ENCODE results near the gene GRHL1. TPM values are rescaled to one million over a fixed set of nuclear protein-coding genes. Genes with fewer than 3 reads are reported as not detected.

GRHL1 gene
- total RNA-seq, 2 experiments from 2014 or later: 0.69 to 0.79 TPM

DNA sequence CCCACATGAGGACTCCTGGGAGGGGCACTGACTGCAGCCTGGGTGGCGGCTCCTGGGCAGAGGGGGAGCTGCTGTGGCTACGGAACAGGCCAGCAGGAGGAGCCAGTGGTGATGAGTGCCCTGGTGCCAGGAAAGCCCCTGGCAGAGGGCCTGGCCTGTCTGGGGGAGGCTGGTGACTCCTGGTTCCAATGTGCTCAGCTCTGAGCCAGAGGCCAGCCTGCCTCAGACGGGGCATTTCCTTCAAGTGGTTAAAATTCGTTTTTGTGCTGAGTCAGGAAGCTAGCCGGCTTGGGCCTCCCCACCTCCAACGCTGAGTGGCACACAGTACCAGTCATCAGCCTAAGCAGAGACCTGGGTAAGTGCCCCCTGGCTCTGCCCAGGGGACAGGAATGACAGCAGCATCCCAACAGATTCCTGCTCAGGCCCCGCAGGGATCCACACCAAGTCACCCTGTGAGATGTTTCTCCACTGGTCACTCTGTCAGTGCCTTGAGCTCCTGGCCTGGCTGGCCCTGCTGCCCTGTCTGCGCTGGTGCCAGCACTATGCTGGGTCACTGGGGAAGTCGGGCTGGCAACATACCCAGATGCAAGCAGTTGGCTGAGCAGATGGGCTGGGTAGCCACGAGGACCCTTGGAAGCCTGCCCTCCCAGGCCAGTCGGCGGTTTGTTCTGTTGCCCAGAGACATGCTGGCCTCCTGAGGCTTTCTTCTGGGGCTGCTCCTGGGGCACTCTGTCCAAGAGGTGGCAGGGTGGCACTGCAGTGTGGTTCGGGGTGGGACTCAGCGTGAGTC is 84.8 kb downstream of the GRHL1 start:
- H3K27me3 Mint-ChIP-seq (ENCODE audit: low read depth): no peaks in the 10 kb centered on the region
- no peaks in the 10 kb centered on the region for H3K36me3 Mint-ChIP-seq (ENCODE audit: low read depth)
- CTCF ChIA-PET: interaction anchor here (0.6 to 2.0 kb wide), 6 partner anchors 9 to 244 kb away, joined by 4 to 12 read pairs (median 7); no protein-coding TSS in a partner anchor
- peak; percentile 61 for DNase-seq
- intact Hi-C loops (cut with micrococcal nuclease): no loop called here
- no peaks in the 10 kb centered on the region for H3K9me3 Mint-ChIP-seq
- H3K4me3 Mint-ChIP-seq: no peak overlapping the region
- no peak overlapping the region for H3K27ac Mint-ChIP-seq
- H3K4me1 Mint-ChIP-seq (ENCODE audit: low read depth): no peaks in the 10 kb centered on the region

DNA sequence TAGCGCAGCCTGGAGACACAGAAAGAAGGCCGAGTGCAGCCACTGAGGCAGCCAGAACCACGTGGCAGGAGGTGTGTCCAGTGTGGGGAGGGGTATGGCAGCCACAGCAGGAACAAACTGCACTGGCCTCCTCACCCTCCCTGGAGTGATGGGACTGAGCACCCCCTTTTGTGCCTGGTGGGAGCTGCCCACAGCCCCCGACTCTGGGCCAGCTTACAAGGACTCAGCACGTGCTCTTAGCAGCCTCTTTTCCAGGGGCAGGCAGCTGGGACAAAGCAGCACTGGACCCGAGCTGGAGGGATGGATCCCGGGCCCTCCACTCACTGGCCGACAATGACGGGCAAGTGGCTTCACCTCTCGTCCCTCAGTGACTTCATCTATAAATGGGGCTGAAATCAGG is 86.6 kb downstream of the GRHL1 start:
- no peak overlapping the region for H3K27ac Mint-ChIP-seq
- no peaks in the 10 kb centered on the region for H3K36me3 Mint-ChIP-seq (ENCODE audit: low read depth)
- intact Hi-C loops (cut with micrococcal nuclease): no loop called here
- DNase-seq: no peak
- CTCF ChIA-PET: interaction anchor here (0.6 to 1.0 kb wide), 2 partner anchors 10 to 53 kb away, joined by 3 read pairs; no protein-coding TSS in a partner anchor
- no peak overlapping the region for H3K4me3 Mint-ChIP-seq
- no peaks in the 10 kb centered on the region for H3K9me3 Mint-ChIP-seq
- peaks cover 3% of the 10 kb centered on the region for H3K27me3 Mint-ChIP-seq (ENCODE audit: low read depth)
- H3K4me1 Mint-ChIP-seq (ENCODE audit: low read depth): peaks cover 6% of the 10 kb centered on the region

DNA sequence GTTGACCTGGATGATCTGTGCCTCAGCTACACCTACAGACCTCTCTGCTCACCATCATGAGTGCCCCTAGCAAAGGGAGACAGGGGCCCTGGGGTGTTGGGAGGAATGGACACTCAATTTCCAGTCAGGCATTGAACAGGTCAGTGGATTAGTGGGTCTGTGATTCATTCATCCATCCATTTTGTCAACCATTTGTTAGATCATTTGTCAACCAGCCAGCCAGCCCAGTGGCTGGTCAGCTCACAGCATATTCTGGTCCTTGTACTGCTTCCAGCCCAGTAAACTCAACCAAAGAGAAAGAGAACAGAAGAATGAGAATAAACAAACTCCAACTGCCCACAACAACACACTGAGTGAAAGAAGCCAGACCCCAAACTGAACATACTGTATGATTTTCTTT is 87.2 kb downstream of the GRHL1 start:
- no peak for DNase-seq
- CTCF ChIA-PET: interaction anchor here (0.6 to 0.8 kb wide), 2 partner anchors 10 to 14 kb away, joined by 3 to 4 read pairs; no protein-coding TSS in a partner anchor
- intact Hi-C loops (cut with micrococcal nuclease): no loop called here
- no peaks in the 10 kb centered on the region for H3K9me3 Mint-ChIP-seq
- H3K4me1 Mint-ChIP-seq (ENCODE audit: low read depth): peaks cover 6% of the 10 kb centered on the region
- H3K4me3 Mint-ChIP-seq: no peak overlapping the region
- H3K27me3 Mint-ChIP-seq (ENCODE audit: low read depth): peaks cover 3% of the 10 kb centered on the region
- no peak overlapping the region for H3K27ac Mint-ChIP-seq
- no peaks in the 10 kb centered on the region for H3K36me3 Mint-ChIP-seq (ENCODE audit: low read depth)

DNA sequence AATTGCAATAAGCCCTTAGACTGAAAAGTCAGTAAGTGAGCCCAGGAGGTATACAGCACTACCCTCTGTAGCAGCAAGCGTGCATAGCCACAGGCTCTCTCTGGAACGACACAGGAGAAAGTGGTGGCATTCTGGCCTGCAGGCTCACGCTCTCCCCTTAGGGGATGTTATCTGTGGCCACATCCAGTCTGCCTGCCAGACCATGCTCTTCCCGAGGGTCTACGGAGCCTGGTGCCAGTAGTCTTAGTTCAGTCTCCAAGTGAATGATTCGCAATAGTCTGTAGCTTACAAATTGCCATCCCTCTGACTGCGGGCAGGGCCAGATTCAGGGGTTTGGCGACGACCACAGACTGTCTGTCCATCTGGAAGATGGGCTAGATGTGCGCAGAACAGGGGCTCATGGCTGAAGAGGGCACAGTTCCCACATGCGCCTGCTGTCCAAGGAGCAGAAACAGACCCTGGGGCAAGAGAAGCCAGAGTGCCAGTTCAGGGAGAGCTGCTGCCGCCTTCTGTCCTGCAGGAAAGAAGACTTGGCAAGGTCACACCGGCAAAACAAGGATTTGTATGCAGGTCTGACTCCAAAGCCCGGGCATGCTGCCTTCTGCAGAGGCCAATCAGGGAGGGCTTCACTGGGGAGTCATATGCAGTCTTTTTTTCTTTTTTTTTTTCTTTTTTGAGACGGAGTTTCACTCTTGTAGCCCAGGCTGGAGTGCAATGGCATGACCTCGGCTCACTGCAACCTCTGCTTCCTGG is 88.3 kb downstream of the GRHL1 start:
- Mint-ChIP-seq H3K27ac (no peak overlapping the region), H3K4me3 (no peak overlapping the region)
- DNase-seq: no peak

DNA sequence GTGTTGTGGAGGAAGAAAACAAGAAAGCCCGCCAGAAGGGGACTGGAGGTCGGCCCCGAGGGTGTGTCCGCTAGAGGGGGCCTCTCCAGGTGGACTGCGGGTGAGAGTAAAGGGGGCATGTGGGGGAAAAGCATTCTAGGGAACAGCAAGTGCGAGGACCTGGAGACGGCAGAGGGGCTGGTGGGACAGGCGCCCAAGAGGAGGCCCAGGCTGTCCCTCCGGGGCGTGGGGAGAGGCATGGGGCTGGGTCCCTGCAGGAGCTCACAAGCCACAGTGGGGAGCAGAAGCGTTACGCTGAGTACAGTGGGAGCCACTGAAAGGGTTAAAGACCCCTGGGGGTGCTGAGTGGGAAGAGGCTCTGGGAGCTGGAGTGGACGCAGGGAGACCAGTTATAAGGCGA is 90.2 kb downstream of the GRHL1 start:
- peaks cover 15% of the 10 kb centered on the region for H3K4me1 Mint-ChIP-seq (ENCODE audit: low read depth)
- DNase-seq: no peak
- H3K9me3 Mint-ChIP-seq: no peaks in the 10 kb centered on the region
- H3K4me3 Mint-ChIP-seq: no peak overlapping the region
- CTCF ChIA-PET: interaction anchor here (1.3 to 1.6 kb wide), 2 partner anchors 12 to 57 kb away, joined by 3 to 8 read pairs; no protein-coding TSS in a partner anchor
- no peak overlapping the region for H3K27ac Mint-ChIP-seq
- no peaks in the 10 kb centered on the region for H3K36me3 Mint-ChIP-seq (ENCODE audit: low read depth)
- H3K27me3 Mint-ChIP-seq (ENCODE audit: low read depth): peaks cover 3% of the 10 kb centered on the region
- intact Hi-C loops (cut with micrococcal nuclease): no loop called here

More for the DNA sequence above, 88.3 kb downstream of the GRHL1 start:
- peaks cover 3% of the 10 kb centered on the region for H3K27me3 Mint-ChIP-seq (ENCODE audit: low read depth)
- no peaks in the 10 kb centered on the region for H3K9me3 Mint-ChIP-seq
- CTCF ChIA-PET: interaction anchor here (0.6 kb wide), 1 partner anchor 585 kb away, joined by 3 read pairs; no protein-coding TSS in a partner anchor
- intact Hi-C loops (cut with micrococcal nuclease): no loop called here
- no peaks in the 10 kb centered on the region for H3K36me3 Mint-ChIP-seq (ENCODE audit: low read depth)
- H3K4me1 Mint-ChIP-seq (ENCODE audit: low read depth): peaks cover 12% of the 10 kb centered on the region

DNA sequence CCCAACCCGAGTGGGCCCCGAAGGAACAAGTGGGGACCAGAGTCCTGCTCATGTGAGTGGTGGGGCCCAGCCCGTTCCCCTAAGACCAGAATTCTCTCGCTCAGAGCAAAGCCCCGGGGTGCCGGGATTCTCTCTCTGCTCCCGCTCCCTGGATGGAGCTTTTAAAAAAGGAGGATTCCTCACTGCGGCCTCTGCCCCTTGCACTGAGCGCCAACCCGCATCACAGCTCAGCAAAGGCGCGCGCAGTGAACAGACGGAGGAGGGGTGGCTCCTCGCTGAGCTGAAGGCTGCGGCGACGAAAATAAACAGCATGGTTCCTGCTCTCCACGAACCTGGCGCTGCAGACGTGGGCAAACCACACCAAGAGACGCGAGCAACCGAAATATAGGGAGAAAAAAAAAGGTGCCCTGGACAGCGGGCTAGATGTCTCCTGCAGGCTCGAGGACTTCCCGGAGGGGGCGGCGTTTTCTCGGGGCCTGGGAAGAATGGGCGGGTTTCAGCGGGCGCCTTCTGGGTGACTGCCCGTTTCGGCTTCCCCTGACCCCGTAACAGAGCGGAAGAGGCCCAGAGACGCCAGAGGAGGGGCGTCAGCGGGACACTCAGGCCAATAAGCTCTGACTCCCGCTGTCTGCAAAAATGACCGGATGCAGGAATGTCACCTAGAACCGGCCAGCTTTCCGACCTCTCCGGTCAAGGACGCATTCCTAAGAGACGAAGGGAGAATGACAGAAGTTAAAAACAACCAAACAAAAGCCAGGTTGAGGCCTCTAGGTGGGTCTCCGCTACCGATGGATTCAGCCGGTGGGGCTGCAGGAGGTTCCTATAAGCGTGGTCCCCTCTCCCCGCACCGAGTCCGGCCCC is 91.0 kb downstream of the GRHL1 start:
- Mint-ChIP-seq H3K27me3 (ENCODE audit: low read depth) (peaks cover 3% of the 10 kb centered on the region), H3K27ac (no peak overlapping the region), H3K4me3 (peak overlapping the region; percentile 66), H3K4me1 (ENCODE audit: low read depth) (peaks cover 15% of the 10 kb centered on the region), H3K36me3 (ENCODE audit: low read depth) (no peaks in the 10 kb centered on the region), H3K9me3 (no peaks in the 10 kb centered on the region)
- peak; percentile 26 for DNase-seq
- CTCF ChIA-PET: interaction anchor here (1.0 to 1.6 kb wide), 3 partner anchors 13 to 229 kb away, joined by 3 to 8 read pairs (median 3); no protein-coding TSS in a partner anchor
- intact Hi-C loops (cut with micrococcal nuclease): no loop called here

DNA sequence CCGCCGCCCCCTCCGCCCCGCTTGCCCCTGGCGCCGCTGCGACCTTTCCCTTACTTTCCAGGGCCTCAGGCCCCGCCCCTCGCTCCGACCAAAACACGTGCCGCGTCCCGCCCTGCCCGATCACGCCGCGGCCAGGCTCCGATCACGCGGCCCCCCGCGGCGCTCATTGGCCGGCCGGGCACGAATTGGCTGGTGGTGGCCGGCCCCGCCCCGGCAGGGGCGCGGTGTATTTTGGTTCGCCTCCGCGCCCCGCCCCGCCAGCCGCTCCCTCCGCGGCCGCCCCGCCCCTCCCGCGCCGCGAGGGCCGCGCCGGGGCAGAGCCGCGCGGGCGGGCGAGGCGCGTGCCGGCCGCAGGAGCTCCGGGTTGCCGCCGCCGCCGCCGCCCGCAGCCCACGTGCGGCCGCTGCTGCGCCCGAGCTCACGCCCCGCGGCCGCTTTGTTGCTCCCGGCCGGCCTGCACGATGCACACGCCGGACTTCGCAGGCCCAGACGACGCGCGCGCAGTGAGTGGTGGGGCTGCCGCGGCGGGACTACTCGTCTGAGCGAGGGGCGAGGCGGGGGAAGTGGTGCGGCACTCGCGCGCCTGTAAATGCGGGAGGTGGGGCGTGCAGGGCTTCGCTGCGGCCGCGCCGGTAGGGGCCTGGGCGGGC is 91.9 kb downstream of the GRHL1 start, which contains the start of gene KLF11:
TSS of gene KLF11 (plus strand) at position 295 of the 650 bp plus-strand sequence. CDS start at position 462, 167 bp downstream.
- Mint-ChIP-seq H3K4me1 (ENCODE audit: low read depth) (peaks cover 15% of the 10 kb centered on the region), H3K9me3 (no peaks in the 10 kb centered on the region), H3K4me3 (peak within 1 kb of the TSS; percentile 66), H3K36me3 (ENCODE audit: low read depth) (no peaks in the 10 kb centered on the region), H3K27ac (peak within 1 kb of the TSS; percentile 33), H3K27me3 (ENCODE audit: low read depth) (peaks cover 3% of the 10 kb centered on the region)
- peak; percentile 55 for DNase-seq
- CTCF ChIA-PET: interaction anchor here (0.5 to 10.3 kb wide), 3 partner anchors 59 to 421 kb away, joined by 3 to 131 read pairs (median 3); no protein-coding TSS in a partner anchor
- intact Hi-C loops (cut with micrococcal nuclease): no loop called here

DNA sequence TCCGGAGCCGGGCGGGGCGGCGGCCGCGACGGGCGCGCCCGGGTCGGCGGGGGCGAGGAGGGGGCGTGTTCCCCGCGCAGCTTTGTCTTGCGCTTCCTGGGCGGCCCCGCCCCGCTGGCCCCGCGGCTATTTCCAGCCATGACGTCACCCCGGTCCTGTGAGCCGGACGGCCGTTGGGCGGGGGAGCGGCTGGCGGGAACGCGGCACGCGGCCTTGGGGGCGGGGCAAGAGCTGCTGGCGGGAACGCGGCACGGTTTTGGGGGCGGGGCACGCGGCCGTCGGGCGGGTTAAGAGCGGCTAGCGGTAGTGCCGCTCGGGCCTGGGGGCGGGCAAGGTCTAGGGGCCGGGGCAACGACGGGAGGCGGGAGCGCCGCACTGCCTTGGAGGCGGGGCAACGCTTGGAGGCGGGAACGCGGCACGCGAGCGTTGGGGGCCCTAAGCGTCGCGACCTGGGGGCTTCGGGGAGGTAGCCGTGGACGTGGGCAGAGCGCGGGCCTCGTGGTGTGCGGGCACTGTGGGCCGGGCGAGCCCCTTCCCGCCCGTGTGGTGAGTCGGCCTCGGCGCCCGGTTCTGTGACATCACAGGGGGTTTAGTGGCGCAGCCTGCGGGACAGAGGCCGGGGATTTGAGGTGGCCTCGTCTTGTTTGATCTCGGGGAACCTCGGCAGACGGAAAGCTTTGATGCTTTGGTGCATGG is 92.6 kb downstream of the GRHL1 start:
- CTCF ChIA-PET: interaction anchor here (0.5 to 10.3 kb wide), 4 partner anchors 8 to 422 kb away, joined by 3 to 131 read pairs (median 48); no protein-coding TSS in a partner anchor
- H3K4me3 Mint-ChIP-seq: peak overlapping the region; percentile 59
- H3K9me3 Mint-ChIP-seq: no peaks in the 10 kb centered on the region
- no peaks in the 10 kb centered on the region for H3K36me3 Mint-ChIP-seq (ENCODE audit: low read depth)
- H3K27me3 Mint-ChIP-seq (ENCODE audit: low read depth): peaks cover 3% of the 10 kb centered on the region
- intact Hi-C loops (cut with micrococcal nuclease): loop anchor here (1.0 kb wide), 3 partner anchors 76 to 201 kb away; partner anchors contain the start of genes GRHL1 and TAF1B
- DNase-seq: peak; percentile 87
- peak overlapping the region; percentile 33 for H3K27ac Mint-ChIP-seq
- peaks cover 15% of the 10 kb centered on the region for H3K4me1 Mint-ChIP-seq (ENCODE audit: low read depth)

DNA sequence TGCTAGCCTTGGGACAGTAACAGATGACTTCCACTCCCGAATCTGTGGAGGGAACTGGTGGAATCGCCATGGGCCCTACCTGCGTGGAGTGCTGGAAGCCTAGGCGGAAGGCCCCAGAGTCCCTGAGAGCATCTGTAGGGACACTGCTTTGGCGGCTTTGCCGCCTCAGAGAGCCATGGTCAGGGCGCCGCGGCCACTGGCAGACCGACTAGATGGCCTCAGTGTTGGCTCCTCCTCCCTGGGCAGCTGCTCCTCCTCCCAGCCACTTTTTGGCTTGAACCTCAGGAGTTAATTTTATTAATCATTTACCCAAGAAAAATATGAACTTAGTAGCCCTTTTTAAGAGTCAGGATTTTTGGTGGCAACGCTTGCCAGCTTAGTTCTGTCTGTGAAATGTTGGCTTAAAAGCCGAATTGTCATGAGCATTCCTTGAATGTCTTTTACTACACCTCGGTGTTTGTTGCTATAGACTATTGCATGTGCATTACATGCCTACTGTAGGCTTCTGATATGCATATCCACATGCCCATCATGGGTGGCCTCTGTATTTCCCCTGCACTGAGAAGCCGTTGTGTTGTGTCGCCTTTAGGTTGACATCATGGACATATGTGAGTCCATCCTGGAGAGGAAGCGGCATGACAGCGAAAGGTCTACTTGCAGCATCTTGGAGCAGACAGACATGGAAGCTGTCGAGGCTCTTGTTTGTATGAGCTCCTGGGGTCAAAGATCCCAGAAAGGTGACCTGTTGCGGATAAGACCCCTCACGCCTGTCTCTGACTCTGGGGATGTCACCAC is 94.3 kb downstream of the GRHL1 start:
- Mint-ChIP-seq H3K4me1 (ENCODE audit: low read depth) (peaks cover 15% of the 10 kb centered on the region), H3K9me3 (no peaks in the 10 kb centered on the region), H3K27ac (no peak overlapping the region), H3K4me3 (no peak overlapping the region), H3K36me3 (ENCODE audit: low read depth) (no peaks in the 10 kb centered on the region), H3K27me3 (ENCODE audit: low read depth) (peaks cover 3% of the 10 kb centered on the region)
- DNase-seq: no peak
- CTCF ChIA-PET: interaction anchor here (1.5 to 10.3 kb wide), 5 partner anchors 10 to 246 kb away, joined by 3 to 131 read pairs (median 32); no protein-coding TSS in a partner anchor
- intact Hi-C loops (cut with micrococcal nuclease): no loop called here

DNA sequence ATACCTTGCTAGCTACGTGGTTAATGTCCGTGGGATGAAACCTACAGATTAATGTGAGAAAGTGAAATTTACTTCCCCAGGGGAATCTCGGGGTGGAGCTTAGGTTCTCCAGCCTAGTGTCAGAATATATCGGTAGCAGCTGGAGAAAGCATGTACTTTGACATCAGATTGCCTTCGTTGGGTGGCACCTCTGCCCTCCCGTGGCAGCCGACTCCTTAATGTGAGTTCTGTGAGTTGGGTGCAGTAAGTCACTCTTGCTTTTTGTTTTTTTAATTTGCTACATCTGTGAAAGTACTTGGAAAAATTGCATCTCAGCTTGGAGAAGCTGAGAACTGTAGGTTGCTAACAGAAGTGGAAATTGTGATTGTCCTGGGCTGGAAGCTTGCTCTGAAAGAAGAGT is 95.4 kb downstream of the GRHL1 start:
- H3K9me3 Mint-ChIP-seq: no peaks in the 10 kb centered on the region
- no peak overlapping the region for H3K4me3 Mint-ChIP-seq
- no peak overlapping the region for H3K27ac Mint-ChIP-seq
- no peak for DNase-seq
- no peaks in the 10 kb centered on the region for H3K36me3 Mint-ChIP-seq (ENCODE audit: low read depth)
- peaks cover 15% of the 10 kb centered on the region for H3K4me1 Mint-ChIP-seq (ENCODE audit: low read depth)
- CTCF ChIA-PET: interaction anchor here (0.5 to 10.3 kb wide), 16 partner anchors 10 to 906 kb away, joined by 3 to 131 read pairs (median 5); no protein-coding TSS in a partner anchor
- intact Hi-C loops (cut with micrococcal nuclease): no loop called here
- H3K27me3 Mint-ChIP-seq (ENCODE audit: low read depth): peaks cover 3% of the 10 kb centered on the region

Data from activated naive CD4-positive, alpha-beta T cell treated with anti-CD3 and anti-CD28 coated beads for 36 hours (primary cell).